MM.1S (cell line): ENCODE measurements around the gene PRKD1.

Source experiments
- EZH2 ChIP-seq: fragments of 300-600 bp; sonication (generic); optimal IDR thresholded peaks from 2 replicates; pipeline ENCODE3; 2017; ENCODE audit warnings: low read depth, mild to moderate bottlenecking, antibody characterized with exemption, low read length, mixed read lengths
- EZH2phosphoT487 ChIP-seq: fragments of 300-600 bp; sonication (generic); IDR thresholded peaks from 2 replicates; pipeline ENCODE4 v1.6.1; 2018; ENCODE audit warnings: antibody characterized with exemption, low read length

- TF ChIP-seq EZH2 (no peak), EZH2phosphoT487 (no peak)
Observed at GRCh38 chr14:29892327-29892726, 35.3 kb downstream of the PRKD1 start.
